GM19468 (cell line): Measurements from ENCODE around the gene CMC2.

Experiments used
- ATAC-seq: cut with Tn5 transposase; IDR thresholded peaks from one replicate; pipeline ENCODE4 v1.9.1; 2021; ENCODE audit warnings: mild to moderate bottlenecking, moderate library complexity, moderate number of reproducible peaks; ENCODE audit not compliant: unreplicated experiment; ENCODE audit errors: extremely low read depth

The CMC2 gene

GRCh38 chr16:80981103-80981502 is 25.6 kb downstream of the CMC2 start:
- no peak for ATAC-seq

GRCh38 chr16:80976946-80977345 is 29.7 kb downstream of the CMC2 start:
- ATAC-seq: no peak

- no peak for ATAC-seq
Measured at GRCh38 chr16:80974649-80975376, 31.9 kb downstream of the CMC2 start.

GRCh38 chr16:80973991-80974390 is 32.7 kb downstream of the CMC2 start:
- no peak for ATAC-seq

DNA sequence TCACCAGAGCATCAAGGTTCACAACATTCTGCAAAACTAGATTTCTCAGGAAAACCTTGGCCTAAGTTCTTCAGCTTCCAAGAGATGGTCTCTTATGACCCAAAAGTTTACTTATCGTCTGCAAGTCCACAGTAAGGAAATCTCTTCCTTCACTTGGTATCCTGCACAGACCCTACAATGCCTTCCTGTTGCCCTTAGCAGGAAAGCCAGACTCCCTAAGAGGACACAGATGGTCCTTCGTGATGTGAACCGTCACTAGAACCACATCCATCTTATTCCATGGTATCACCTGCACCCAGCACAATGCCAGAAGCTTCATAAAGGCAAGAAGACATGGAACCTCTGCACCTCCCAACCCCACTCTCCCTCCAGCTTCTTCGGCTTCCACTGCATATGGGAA is 34.1 kb downstream of the CMC2 start:
- ATAC-seq: no peak

DNA sequence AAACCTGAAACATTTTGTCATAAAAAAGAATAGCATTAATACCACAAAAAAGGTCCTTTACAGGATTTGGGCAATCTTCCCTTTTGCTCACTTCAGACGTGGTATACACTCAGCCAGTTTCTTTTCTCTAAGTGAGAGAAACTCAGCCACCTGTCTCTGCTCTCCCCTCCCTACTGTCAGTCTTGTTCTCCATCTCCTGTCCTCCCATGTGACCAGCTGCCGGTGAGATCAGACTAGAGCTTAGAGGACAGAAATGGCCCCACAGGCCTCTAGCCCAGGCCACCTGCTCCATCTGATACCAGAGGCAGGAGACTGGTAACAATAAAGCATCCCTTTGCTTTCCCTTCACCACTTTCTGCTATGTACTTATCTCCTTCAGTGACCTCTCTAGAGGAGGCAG is 34.9 kb downstream of the CMC2 start:
- ATAC-seq: peak; percentile 31

DNA sequence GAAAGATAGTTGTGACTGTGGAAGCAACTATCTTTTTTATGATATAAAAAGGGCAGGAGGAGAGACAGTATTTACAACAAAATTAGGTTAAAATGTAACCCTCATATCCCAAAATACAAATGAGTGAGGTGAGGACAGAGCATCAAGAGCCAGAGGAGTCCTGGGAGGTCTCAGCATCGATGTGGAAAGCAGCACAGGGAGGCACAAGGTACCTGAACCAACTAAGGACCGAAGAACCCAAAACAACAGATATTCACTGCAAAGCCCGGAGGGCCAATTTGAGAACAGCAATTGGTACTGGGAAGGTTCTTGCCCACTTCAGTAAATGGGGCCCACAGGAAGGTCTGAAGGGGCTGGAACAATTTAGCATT is 37.6 kb downstream of the CMC2 start:
- no peak for ATAC-seq

- ATAC-seq: no peak
Measured at GRCh38 chr16:80968386-80969113, 38.1 kb downstream of the CMC2 start.

- no peak for ATAC-seq
Measured at GRCh38 chr16:80966617-80967016, 40.1 kb downstream of the CMC2 start.

DNA sequence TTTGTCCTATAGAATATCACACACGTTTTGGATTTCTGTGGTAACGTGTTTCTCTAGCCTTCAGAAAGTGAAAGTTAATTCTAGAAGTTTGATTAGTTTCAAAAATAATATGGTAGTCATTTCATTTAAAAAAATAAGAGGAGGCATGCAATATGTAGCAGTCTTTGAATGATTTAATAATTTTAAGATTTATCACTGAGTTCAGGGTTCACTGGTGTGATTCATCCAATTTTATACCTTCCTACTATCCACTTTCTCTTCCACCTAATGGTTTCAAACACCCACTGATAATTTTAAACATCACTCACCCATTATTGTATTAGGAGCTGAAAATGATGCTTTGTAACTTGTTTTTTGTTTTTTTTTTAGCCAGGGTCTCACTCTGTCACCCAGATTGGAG is 42.3 kb downstream of the CMC2 start:
- no peak for ATAC-seq

- ATAC-seq: no peak
Measured at GRCh38 chr16:80962879-80963278, 43.8 kb downstream of the CMC2 start.

DNA sequence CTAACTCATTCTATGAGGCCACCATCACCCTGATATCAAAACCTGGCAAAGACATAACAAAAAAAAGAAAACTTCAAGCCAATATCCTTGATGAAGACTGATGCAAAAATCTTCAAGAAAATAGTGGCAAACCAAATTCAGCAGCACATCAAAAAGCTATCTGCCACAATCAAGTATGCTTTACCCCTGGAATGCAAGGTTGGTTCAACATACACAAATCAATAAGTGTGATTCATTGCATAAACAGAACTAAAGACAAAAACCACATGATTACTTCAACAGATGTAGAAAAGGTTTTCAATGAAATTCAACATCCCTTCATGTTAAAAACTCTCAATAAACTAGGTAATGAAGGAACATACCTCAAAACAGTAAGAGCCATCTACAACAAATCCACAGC is 48.4 kb downstream of the CMC2 start:
- ATAC-seq: no peak

GRCh38 chr16:80954985-80955384 is 51.7 kb downstream of the CMC2 start:
- no peak for ATAC-seq

DNA sequence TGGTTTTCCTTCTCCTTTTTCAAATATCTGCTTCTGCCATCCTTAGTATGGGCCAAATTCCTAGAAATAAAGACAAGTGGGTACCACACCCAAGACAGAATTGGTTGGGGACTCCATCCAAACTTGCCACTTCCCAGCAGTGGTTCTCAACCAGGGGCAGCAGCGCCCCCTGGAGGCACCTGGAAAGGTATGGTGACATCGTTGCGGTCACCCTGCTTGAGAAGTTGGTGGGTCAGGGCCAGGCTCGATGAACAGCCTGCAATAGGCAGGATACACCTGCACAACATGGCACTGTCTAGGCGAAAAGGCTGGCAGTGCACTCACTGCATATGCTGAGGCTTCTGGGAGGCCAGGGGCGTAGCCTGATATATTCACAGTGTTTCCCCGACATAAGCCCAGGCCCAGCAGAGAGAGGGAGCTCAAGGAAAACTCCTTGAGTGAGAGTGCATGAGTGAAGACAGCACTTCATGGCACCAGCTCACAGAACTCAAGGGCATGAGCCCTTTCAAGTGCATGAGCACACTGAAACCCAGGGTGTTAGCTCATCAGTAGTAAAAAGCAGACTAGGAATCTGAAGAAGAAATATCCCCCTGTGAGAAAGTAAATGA is 57.7 kb downstream of the CMC2 start:
- ATAC-seq: no peak

DNA sequence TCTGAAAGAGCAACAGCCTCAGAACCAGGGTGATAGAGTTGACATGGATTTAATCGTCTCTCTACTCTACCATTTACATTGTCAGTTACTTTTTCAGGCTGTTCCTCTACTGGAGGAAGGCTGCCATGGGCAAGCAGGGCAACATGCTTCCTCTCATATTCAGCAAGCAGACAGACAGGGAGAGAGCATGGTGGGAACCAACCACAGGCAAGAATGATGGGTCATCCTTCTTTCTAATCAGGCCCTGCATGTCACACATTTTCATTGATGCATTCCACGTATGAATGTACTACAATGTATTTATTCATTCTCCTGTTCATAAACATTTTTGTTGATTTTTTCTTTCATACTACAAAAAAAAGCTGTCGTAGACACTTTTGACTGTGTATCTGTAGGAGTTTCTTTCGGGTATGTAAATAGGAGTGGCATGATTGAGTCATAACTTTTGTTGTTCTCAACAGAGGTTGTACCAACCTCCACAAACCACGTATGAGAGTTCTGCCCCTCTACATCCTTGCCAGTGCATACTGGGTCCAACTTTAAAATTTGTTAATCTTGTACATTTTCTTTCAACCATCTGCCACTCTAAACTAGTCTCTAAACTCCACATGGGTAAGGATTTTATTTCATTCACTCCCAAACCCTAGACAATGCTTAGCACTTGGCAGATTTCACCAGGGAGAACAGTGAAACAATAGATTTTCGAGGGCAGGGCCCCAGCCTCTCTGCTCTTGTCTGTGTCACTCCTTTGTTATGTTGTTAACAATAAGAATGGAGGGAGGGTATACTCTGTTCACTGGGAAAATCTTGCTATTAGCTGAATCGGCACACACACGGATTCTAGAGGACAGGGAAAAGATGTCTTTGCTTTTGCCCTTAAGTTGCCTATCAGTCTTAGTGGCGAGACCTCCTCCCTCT is 58.7 kb downstream of the CMC2 start:
- ATAC-seq: no peak

DNA sequence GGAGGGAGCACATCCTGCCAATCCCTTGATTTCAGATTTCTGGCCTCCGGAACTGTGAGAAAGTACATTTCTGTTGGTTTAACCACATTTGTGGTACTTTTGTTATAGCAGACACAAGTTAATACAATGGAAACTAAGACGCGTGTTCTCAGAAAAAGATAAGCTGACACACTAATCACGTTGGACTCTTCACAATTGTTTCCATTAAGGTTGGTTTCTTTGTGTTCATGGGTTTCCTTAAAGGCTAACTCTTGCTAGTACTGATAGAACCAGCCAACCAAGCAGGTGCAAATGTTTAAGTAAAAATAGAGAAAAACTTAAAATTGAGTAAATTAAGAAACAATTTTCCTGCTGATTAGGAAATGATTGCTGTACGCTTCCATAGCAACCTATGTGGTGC is 59.4 kb downstream of the CMC2 start:
- ATAC-seq: no peak

DNA sequence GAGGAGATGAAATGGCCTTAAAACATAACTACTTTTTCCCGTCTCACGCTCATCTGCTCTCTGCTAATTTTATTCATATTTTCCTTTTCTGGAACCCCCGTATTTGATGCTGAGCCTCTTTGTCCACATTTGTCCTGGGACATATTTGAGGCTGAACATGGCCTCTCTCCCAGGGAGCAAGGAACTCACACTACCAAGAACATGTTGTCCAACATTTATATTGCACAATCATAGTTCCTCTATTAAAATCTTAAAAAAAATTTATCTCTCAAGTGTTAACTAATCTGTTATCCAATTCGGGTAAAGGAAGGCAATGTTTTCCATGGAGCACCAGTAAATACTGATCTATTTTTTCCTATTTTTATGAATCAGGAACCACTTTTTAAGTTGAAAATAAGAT is 60.2 kb downstream of the CMC2 start:
- no peak for ATAC-seq

DNA sequence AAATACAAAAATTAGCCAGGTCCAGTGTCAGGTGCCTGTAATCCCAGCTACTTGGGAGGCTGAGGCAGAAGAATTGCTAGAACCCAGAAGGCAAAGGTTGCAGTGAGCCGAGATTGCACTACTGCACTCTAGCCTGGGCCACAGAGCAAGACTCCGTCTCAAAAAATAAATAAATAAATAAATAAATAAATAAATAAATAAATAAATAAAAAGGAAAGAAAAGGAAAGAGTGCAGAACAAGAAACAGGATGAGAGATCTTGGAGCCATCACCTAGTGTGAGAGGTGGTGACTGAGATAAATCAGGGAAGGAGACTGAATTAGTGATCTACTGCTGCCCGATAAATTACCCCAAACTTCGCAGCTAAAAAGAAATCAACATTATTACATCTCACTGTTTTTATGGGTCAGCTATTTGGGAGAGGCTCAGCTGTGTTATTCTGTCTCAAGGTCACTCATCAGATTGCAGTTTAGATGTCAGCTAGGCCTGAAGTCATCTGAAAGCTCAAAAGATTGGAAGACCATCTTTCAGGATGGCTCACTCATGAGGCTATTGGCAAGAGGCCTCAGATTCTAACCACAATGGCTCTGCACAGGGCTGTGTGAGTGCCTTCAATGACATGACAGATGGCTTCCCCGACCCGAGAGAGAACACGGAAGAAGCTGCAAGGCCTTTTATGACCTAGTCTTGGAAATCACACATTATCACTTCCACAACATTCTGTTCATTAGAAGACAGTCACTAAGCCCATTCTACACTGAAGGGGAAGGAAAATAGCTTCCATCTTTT is 66.4 kb downstream of the CMC2 start:
- no peak for ATAC-seq

- ATAC-seq: no peak
Measured at GRCh38 chr16:80938879-80939260, 67.8 kb downstream of the CMC2 start.
